GM18505 (cell line): ENCODE measurements around the gene PIP5K1B.

Experiments used
- ATAC-seq: cut with Tn5 transposase; IDR thresholded peaks from one replicate; pipeline ENCODE4 v1.9.1; 2021; ENCODE audit not compliant: unreplicated experiment
- POLR2A ChIP-seq: IDR thresholded peaks from 4 replicates; pipeline ENCODE4 v1.6.1; 2011; ENCODE audit warnings: borderline replicate concordance; ENCODE audit not compliant: insufficient read depth, insufficient read length; ENCODE audit errors: extremely low read depth

PIP5K1B gene

DNA sequence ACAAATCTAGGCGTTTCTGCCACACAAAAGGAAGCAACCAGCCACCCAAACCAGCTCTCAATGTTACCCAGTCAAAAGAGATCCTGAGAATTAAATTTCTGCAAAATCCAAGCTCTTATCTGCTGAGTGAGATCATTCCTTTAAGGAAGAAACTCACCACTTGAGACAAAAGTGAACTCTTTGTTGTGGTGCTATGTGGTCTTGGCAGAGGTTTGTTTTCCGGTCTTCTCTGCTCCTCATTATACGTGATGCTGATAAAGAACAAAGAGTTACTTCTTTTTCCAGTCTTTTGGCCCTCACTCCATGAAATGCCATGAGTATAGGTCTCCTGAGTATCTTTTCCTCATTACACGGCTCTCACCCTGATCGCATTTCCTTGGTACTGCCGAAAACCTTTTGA is 226.8 kb downstream of the PIP5K1B start:
- no peak for TF ChIP-seq POLR2A
- no peak for ATAC-seq

DNA sequence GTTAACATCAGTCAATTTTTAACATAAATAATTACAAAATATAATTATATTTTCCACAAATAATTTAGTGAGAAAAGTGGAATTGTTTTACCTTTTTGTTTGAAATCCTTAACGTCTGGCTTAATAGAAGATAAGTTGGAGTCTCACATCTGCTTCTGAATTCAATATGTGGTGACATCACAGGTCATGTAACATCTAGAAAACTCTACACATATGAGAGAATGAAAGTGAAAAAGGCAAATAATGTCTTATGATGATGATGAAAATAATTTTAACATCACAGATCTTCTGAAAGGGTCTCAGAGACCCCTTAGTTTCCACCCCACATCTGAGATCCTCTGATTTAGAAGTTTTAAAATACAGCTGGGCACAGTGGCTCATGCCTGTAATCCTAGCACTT is 227.4 kb downstream of the PIP5K1B start:
- TF ChIP-seq POLR2A: no peak
- no peak for ATAC-seq

DNA sequence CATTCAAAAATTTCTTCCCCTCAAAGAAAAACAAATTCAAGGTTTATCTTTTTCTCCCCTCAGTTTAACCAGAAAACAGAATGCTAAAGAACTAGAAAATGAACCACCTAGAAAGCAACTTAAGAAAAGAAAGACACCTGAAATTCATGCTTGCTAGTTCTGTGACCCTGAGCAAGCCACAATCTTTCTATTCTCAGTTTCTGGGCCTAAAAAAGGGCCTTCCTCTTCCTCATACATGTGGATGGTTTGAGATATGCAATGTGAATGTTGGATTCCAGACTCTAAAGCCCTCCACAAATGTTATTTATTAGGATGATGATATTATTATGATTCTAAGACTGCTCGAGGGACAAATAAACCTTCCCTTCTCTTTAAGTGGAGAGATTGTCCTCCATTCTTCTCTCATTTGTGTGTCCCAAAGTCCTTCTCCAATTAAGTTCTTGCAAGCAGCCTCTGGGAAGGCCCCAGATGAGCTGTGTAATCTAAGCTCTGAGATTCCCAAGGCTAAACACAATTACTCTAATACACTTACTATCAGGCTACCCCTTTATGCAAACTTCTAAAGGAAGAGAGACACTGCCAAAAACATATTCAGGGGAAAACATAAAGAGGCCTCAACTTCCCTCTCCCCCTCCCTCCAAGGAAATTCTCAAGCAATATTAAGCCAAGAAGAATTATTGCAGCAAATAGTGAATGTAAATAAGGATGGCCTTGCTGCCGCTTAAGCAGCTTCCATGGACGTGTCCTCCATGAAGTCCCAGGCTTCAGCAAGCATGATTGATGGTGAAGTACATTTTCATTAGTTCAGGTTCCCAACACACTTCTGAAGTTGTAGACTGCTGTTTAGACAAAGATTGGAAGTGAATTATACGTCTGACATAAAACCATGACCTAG is 228.6 kb downstream of the PIP5K1B start:
- no peak for TF ChIP-seq POLR2A
- peak; percentile 93 for ATAC-seq

DNA sequence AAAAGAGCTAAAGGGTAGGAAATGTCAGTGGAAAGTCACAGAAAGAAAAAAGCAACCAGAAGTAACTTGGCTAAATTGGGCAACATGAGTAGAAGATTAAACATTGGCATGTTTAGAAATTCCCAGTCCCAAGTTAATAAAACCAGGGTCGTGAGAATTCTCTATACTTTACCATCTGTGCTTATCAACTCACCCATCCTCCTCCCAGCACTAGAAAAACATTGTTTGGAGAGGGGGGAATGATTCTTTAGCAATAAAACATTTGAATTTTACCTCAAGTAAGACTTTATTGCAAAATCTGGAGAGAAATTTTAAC is 229.2 kb downstream of the PIP5K1B start:
- ATAC-seq: no peak
- TF ChIP-seq POLR2A: no peak

DNA sequence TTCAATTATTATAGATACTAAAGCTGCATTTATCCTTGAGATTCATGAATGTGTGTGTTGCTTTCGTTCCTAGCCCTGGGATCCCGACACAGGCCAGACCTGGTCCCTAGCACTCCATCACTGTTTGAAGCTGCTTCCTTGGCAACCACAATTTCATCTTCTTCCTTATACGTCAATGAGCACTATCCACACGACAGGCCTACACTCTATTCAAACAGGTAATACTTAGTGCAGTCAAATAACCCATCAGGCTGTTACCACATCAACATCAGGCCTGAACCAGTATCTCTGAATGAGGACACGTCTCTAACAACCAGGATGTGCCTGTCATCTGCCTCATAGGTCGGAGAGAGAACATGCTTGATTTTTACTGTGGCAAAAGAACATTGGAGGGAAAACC is 235.5 kb downstream of the PIP5K1B start:
- no peak for ATAC-seq

DNA sequence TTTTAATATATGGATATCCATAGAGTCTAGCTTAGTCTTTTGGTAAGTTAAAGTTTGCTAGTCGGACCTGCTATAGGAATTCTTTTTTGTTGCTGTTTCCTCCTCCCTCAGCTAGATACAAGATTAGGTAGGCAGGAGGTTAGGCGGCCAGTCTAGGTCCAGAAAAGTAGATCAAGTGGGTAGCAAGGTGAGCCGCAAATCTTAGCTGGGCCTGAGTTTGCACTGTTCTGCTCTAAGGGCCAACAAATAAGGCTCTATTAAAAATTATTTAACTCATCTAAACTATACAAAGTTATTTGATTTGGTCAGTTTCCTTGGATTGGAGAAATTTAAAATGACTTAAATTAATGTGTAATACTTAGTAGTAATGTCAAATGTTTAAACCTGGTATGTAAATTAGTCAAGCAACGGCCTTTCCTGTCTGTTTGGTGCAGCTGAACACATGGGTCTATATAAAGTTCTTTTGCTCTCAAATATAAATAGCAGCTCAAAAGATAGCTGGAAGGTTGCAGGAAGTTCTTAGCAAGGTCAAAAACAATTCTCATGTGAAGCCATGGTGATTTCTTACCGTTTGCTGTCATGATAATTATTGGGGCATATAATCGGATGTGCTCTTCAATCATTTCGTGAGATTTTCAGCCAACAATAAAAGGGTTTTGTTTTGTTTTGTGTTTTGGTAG is 236.9 kb downstream of the PIP5K1B start:
- ATAC-seq: no peak
- TF ChIP-seq POLR2A: no peak

More for the DNA sequence above, 235.5 kb downstream of the PIP5K1B start:
- TF ChIP-seq POLR2A: no peak

DNA sequence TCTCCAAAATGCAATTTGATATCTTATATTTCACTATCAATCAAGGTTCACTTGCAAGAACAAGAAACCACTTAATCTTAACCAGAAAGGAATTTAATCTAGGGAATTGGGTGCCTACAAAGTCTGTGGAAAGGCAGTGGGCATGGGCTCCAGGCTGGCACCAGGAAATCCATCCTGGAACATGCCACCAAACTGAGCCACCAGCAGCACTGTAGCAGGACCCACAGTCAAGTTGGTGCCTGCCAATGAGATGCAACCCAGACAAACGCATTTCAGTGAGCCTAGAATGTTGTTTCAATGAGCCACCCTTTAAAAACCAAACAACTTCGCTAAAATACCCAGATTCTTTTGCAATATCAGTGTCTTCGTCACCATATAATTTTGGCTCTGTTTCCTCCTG is 237.8 kb downstream of the PIP5K1B start:
- ATAC-seq: no peak
- TF ChIP-seq POLR2A: no peak

DNA sequence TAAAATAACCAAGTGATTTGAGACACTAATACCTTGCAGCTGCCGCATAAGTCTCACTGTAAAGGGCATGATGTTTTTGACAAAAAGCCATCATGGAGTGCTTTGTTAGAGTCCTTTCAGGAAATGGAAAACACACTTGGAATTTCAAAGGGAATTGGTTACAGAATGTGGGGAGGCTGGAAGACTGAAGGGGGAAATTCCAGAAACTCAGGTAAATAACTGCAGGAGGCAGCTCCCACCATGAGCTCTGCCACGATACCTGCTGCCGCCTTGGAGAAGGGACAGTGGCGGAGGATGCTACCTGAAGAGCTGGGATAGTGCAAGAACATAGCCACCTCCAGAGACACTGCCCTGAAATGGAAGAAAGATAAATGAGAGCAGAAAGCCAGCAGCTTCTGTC is 242.0 kb downstream of the PIP5K1B start:
- TF ChIP-seq POLR2A: no peak
- ATAC-seq: no peak

DNA sequence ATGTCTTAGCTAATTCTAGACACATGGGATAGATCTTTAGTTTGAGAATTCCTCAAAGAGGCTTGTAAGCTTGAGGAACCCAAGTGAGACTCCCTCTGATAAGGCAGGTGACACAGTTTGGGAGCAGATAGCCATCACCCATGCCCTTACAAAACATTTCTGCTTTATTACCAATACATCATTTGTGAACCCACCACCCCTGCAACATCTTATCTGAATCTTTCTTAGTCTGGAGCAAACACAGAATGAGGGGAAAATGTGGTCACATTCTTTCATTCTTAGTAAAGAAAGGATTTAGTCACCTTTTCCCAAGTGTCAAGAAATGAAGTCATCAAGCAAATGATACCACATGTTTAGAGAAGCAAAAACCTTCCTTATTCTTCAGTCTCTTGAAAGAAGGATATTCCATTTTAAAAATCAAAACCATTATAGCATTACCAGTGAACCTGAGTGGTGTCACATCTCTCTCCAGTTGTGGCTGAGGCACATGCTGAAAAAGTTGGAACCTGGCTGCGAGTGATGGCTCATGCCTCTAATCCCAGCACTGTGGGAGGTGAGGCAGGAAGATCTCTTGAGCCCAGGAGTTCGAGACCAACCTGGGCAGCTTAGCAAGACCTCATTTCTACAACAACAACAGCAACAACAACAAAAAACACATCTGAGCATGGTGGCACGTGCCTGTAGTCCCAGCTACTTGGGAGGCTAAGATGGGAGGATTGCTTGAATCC is 243.0 kb downstream of the PIP5K1B start:
- TF ChIP-seq POLR2A: no peak
- no peak for ATAC-seq

DNA sequence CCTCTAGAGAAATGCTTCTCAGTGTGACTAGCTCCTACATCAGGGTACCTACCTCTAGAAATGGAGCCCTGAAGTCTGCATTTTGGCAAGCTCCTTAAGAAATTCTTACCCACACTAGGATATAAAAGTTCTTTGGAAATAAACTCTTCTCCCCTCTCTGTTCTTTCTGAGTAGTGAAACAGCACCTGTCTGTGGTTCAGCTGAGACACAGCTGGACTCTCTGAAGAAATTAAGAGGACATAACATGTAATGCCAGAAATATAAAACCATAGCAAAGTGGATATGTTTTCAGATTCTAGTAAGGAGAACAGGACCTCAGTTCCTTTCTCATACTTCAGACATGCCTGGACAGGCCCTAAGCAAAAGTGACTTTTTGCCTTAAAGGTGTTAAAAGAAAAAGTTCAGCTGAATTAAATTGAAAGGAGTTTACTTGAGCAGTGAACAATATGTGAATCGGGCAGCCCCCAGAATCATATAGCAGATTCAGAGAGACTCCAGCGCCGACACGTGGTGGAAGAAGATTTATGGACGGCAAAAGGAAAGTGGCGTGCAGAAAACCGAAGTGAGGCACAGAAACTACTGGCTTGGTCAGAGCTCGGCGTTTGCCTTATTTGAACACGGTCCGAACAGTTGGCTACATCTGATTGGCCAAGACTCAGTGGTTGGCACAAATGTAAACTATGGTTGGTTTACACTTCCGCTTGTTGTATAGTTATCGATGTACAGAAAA is 244.4 kb downstream of the PIP5K1B start:
- no peak for ATAC-seq
- no peak for TF ChIP-seq POLR2A

DNA sequence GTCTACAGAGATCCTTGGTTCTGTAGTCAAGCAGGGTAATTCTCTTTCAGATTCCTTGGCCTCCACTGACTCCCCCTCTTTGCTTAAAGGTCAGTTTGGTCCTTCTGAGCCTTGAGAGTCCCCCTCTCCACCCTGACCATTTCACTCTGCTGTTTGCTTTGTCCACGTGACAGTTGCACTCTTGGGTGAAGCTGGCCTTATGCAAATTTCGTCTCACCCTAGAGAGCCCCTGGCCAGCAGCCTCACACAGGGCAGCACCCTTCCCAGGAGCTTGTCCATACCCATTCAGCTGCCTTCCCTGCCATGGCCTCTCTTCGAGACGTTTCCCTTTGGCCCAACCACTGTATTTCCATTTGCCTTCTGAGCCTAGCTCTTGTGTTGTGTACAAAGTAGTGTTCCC is 245.1 kb downstream of the PIP5K1B start:
- no peak for TF ChIP-seq POLR2A
- no peak for ATAC-seq

DNA sequence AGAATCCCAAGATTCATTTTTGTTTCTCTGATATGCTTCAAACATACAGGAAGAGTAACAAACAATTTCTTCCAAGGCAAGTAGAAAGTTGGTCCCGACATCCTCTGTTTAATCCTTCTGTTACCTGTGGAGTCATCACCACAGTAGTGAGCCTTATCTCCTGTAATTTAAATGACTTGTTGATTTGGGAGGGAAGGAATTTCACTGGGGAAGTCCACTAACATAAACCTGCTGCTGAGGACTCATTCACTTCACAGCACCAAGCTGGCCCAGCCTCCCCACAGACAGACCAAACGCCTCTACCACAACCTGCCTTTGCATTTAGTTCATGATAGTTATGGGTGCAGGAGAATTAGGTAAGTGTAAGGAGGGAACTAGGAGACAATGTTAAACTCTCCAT is 245.6 kb downstream of the PIP5K1B start:
- ATAC-seq: no peak
- no peak for TF ChIP-seq POLR2A
